HEK293 (cell line): ENCODE data around the gene CABP7.

Experiments used
- RBAK ChIP-seq: fragments of 450-650 bp; formaldehyde crosslinking; IDR thresholded peaks from 2 replicates; pipeline ENCODE4 v1.5.1; 2016; ENCODE audit warnings: missing biosample characterization, missing genetic modification characterization
- REPIN1 ChIP-seq: fragments of 450-650 bp; formaldehyde crosslinking; IDR thresholded peaks from 2 replicates; pipeline ENCODE4 v1.5.1; 2017; ENCODE audit warnings: missing biosample characterization, missing genetic modification characterization, low read depth
- YY1 ChIP-seq: fragments of 450-650 bp; formaldehyde crosslinking; IDR thresholded peaks from 2 replicates; pipeline ENCODE4 v1.5.1; 2018; ENCODE audit warnings: missing biosample characterization, missing genetic modification characterization
- ZBTB1 ChIP-seq: fragments of 450-650 bp; formaldehyde crosslinking; IDR thresholded peaks from 2 replicates; pipeline ENCODE4 v1.5.1; 2016; ENCODE audit warnings: missing biosample characterization, missing genetic modification characterization
- ZBTB7A ChIP-seq: fragments of 450-650 bp; formaldehyde crosslinking; IDR thresholded peaks from 2 replicates; pipeline ENCODE4 v1.5.1; 2016; ENCODE audit warnings: low read depth, missing biosample characterization, missing genetic modification characterization
- ZNF23 ChIP-seq: fragments of 450-650 bp; formaldehyde crosslinking; IDR thresholded peaks from 2 replicates; pipeline ENCODE4 v1.5.1; 2016; ENCODE audit warnings: missing biosample characterization, missing genetic modification characterization, borderline replicate concordance
- ZNF274 ChIP-seq, 2 experiments: fragments of 200-500 bp in 1 of 2; fragments of 450-650 bp in 1 of 2; sonication (Bioruptor generic) in 1 of 2; formaldehyde crosslinking in 1 of 2; IDR thresholded peaks; 2 replicates each; pipeline versions ENCODE4 v1.5.1 to v1.6.1; 2014 to 2016; ENCODE audit warnings: borderline replicate concordance in 1 of 2, inconsistent platforms in 1 of 2, low read length in 1 of 2, missing biosample characterization in 1 of 2, missing genetic modification characterization in 1 of 2
- ZNF514 ChIP-seq: fragments of 450-650 bp; formaldehyde crosslinking; IDR thresholded peaks from 2 replicates; pipeline ENCODE4 v1.5.1; 2016; ENCODE audit warnings: missing biosample characterization, missing genetic modification characterization
- ZSCAN16 ChIP-seq: fragments of 450-650 bp; formaldehyde crosslinking; IDR thresholded peaks from 2 replicates; pipeline ENCODE4 v1.5.1; 2016; ENCODE audit warnings: missing biosample characterization, missing genetic modification characterization
- ZSCAN23 ChIP-seq: fragments of 450-650 bp; formaldehyde crosslinking; IDR thresholded peaks from 2 replicates; pipeline ENCODE4 v1.5.1; 2016; ENCODE audit warnings: missing biosample characterization, missing genetic modification characterization
- TF ChIP-seq, protein P1 (sequence below): fragments of 450-650 bp; formaldehyde crosslinking; IDR thresholded peaks from 2 replicates; pipeline ENCODE4 v1.5.1; 2016; ENCODE audit warnings: missing biosample characterization, missing genetic modification characterization
- TF ChIP-seq, protein P2 (sequence below): fragments of 450-650 bp; formaldehyde crosslinking; IDR thresholded peaks from 2 replicates; pipeline ENCODE4 v1.5.1; 2017; ENCODE audit warnings: missing biosample characterization, missing genetic modification characterization
- TF ChIP-seq, protein P3 (sequence below): fragments of 450-650 bp; formaldehyde crosslinking; IDR thresholded peaks from 2 replicates; pipeline ENCODE4 v1.5.1; 2016; ENCODE audit warnings: missing biosample characterization, missing genetic modification characterization

DNA sequence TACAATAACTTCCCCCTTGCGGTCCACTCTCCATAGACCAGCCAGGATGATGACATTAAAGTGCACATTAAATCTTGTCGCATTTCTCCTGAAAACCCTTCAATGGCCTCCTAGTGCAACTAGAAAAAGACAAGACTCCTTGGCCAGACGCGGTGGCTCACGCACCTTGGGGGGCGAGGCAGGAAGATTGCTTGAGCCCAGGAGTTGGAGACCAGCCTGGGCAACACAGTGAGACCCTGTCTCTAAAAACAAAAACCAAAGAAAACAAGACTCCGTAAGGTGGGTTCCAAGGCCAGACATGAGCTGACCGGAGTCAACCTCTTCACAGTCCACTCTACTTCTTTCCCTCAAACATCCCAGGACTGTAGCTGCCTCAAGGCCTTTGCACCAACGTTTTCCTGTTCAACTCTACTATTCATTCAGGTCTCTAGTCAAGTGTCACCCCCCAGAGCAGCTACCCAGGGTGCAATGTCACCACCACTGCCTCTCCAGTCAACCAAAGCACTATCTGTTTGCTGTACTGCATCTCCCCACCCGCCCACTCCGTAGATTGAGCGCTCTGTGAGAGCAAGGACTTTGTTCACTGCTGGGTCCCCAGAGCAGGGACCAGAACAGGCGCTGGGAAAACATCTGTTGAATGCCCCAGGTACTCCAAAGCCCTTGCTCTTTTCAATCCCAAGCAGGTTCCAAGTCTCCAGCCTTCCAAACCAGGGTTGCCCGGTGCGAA lies 46.3 kb downstream of the CABP7 start:
- no peak for TF ChIP-seq ZBTB1
- no peak for TF ChIP-seq ZNF274 (IDR thresholded peaks at IDR 0.05; ENCODE audit: low read length)
- no peak for TF ChIP-seq ZNF274 (tag by site-specific recombination; IDR thresholded peaks at IDR 0.05; ENCODE audit: borderline replicate concordance)
- no peak for TF ChIP-seq ZBTB7A (tag by site-specific recombination)
- no peak for TF ChIP-seq ZNF514 (tag by site-specific recombination)
- TF ChIP-seq, protein P1, sequence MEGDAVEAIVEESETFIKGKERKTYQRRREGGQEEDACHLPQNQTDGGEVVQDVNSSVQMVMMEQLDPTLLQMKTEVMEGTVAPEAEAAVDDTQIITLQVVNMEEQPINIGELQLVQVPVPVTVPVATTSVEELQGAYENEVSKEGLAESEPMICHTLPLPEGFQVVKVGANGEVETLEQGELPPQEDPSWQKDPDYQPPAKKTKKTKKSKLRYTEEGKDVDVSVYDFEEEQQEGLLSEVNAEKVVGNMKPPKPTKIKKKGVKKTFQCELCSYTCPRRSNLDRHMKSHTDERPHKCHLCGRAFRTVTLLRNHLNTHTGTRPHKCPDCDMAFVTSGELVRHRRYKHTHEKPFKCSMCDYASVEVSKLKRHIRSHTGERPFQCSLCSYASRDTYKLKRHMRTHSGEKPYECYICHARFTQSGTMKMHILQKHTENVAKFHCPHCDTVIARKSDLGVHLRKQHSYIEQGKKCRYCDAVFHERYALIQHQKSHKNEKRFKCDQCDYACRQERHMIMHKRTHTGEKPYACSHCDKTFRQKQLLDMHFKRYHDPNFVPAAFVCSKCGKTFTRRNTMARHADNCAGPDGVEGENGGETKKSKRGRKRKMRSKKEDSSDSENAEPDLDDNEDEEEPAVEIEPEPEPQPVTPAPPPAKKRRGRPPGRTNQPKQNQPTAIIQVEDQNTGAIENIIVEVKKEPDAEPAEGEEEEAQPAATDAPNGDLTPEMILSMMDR (tag by site-specific recombination), result no peak
- TF ChIP-seq ZSCAN23 (tag by site-specific recombination), result no peak
- no peak for TF ChIP-seq YY1 (tag by site-specific recombination)
- TF ChIP-seq, protein P2, sequence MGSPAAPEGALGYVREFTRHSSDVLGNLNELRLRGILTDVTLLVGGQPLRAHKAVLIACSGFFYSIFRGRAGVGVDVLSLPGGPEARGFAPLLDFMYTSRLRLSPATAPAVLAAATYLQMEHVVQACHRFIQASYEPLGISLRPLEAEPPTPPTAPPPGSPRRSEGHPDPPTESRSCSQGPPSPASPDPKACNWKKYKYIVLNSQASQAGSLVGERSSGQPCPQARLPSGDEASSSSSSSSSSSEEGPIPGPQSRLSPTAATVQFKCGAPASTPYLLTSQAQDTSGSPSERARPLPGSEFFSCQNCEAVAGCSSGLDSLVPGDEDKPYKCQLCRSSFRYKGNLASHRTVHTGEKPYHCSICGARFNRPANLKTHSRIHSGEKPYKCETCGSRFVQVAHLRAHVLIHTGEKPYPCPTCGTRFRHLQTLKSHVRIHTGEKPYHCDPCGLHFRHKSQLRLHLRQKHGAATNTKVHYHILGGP (tag by site-specific recombination), result no peak
- TF ChIP-seq, protein P3, sequence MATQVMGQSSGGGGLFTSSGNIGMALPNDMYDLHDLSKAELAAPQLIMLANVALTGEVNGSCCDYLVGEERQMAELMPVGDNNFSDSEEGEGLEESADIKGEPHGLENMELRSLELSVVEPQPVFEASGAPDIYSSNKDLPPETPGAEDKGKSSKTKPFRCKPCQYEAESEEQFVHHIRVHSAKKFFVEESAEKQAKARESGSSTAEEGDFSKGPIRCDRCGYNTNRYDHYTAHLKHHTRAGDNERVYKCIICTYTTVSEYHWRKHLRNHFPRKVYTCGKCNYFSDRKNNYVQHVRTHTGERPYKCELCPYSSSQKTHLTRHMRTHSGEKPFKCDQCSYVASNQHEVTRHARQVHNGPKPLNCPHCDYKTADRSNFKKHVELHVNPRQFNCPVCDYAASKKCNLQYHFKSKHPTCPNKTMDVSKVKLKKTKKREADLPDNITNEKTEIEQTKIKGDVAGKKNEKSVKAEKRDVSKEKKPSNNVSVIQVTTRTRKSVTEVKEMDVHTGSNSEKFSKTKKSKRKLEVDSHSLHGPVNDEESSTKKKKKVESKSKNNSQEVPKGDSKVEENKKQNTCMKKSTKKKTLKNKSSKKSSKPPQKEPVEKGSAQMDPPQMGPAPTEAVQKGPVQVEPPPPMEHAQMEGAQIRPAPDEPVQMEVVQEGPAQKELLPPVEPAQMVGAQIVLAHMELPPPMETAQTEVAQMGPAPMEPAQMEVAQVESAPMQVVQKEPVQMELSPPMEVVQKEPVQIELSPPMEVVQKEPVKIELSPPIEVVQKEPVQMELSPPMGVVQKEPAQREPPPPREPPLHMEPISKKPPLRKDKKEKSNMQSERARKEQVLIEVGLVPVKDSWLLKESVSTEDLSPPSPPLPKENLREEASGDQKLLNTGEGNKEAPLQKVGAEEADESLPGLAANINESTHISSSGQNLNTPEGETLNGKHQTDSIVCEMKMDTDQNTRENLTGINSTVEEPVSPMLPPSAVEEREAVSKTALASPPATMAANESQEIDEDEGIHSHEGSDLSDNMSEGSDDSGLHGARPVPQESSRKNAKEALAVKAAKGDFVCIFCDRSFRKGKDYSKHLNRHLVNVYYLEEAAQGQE (tag by site-specific recombination), result no peak
- TF ChIP-seq REPIN1 (tag by site-specific recombination), result no peak
- TF ChIP-seq RBAK, result no peak
- no peak for TF ChIP-seq ZNF23
- TF ChIP-seq ZSCAN16 (tag by site-specific recombination), result no peak
